IgD-negative memory B cell (primary cell): ENCODE data around the gene HBE1. TPM values are rescaled to one million over a fixed set of nuclear protein-coding genes. Genes with fewer than 3 reads are reported as not detected.

Experiments
- H3K27ac Mint-ChIP-seq, 3 donors: one replicate each; pipeline ENCODE4 v1.8.0; 2020 to 2022; ENCODE audit warnings: mild to moderate bottlenecking in 3 of 3, mixed read lengths in 3 of 3, moderate library complexity in 1 of 3
- H3K27me3 Mint-ChIP-seq: one replicate; pipeline ENCODE4 v1.8.0; 2021; ENCODE audit warnings: mixed read lengths
- H3K36me3 Mint-ChIP-seq: one replicate; pipeline ENCODE4 v1.8.0; 2020; ENCODE audit warnings: mild to moderate bottlenecking, mixed read lengths
- H3K4me1 Mint-ChIP-seq, 3 donors: one replicate each; pipeline ENCODE4 v1.8.0; 2020 to 2022; ENCODE audit warnings: mixed read lengths in 3 of 3, mild to moderate bottlenecking in 1 of 3
- H3K4me3 Mint-ChIP-seq, 4 donors: one replicate each; pipeline ENCODE4 v1.8.0; 2020 to 2022; ENCODE audit warnings: mild to moderate bottlenecking in 4 of 4, mixed read lengths in 4 of 4, moderate library complexity in 3 of 4
- H3K9me3 Mint-ChIP-seq, 3 donors: one replicate each; pipeline ENCODE4 v1.8.0; 2020 to 2021; ENCODE audit warnings: mixed read lengths in 3 of 3, mild to moderate bottlenecking in 1 of 3
- polyA plus RNA-seq: library from polyadenylated mRNA; unstranded; fragments of 300-500 nt; fragmentation: Illumina TruSeq; gene quantifications from one replicate; pipeline ENCODE4 v1.2.3, GENCODE V29; 2021

HBE1 gene
- polyA plus RNA-seq, 1 donor from 2014 or later = not detected

GRCh38 chr11:5289696-5290095 is 20.0 kb upstream of the HBE1 start:
- Mint-ChIP-seq H3K27ac (no peak overlapping the region), H3K9me3 (peaks cover 0 to 3% (median 0%) of the 10 kb centered on the region in 3 donors), H3K4me1 (no peaks in the 10 kb centered on the region), H3K4me3 (no peak overlapping the region), H3K36me3 (no peaks in the 10 kb centered on the region), H3K27me3 (no peaks in the 10 kb centered on the region)

GRCh38 chr11:5288906-5289550 is 19.3 kb upstream of the HBE1 start:
- H3K36me3 Mint-ChIP-seq = no peaks in the 10 kb centered on the region
- H3K4me3 Mint-ChIP-seq = no peak overlapping the region
- H3K27me3 Mint-ChIP-seq = no peaks in the 10 kb centered on the region
- H3K4me1 Mint-ChIP-seq = no peaks in the 10 kb centered on the region
- H3K9me3 Mint-ChIP-seq = peaks cover 0 to 3% (median 0%) of the 10 kb centered on the region in 3 donors
- no peak overlapping the region for H3K27ac Mint-ChIP-seq

- Mint-ChIP-seq H3K4me1 (no peaks in the 10 kb centered on the region), H3K4me3 (no peak overlapping the region), H3K36me3 (no peaks in the 10 kb centered on the region), H3K27me3 (no peaks in the 10 kb centered on the region), H3K9me3 (peaks cover 0 to 2% (median 0%) of the 10 kb centered on the region in 3 donors), H3K27ac (no peak overlapping the region)
These were observed 18.6 kb upstream of the HBE1 start for GRCh38 chr11:5288108-5288905.

GRCh38 chr11:5286901-5287300 is 17.2 kb upstream of the HBE1 start:
- Mint-ChIP-seq H3K4me3 (no peak overlapping the region), H3K4me1 (no peaks in the 10 kb centered on the region), H3K27ac (no peak overlapping the region), H3K9me3 (no peaks in the 10 kb centered on the region), H3K27me3 (no peaks in the 10 kb centered on the region), H3K36me3 (no peaks in the 10 kb centered on the region)

- Mint-ChIP-seq H3K4me1 (no peaks in the 10 kb centered on the region), H3K36me3 (no peaks in the 10 kb centered on the region), H3K27ac (no peak overlapping the region), H3K4me3 (no peak overlapping the region), H3K27me3 (no peaks in the 10 kb centered on the region), H3K9me3 (no peaks in the 10 kb centered on the region)
These were observed 16.6 kb upstream of the HBE1 start for GRCh38 chr11:5286351-5286750.

GRCh38 chr11:5285703-5286340 is 16.1 kb upstream of the HBE1 start:
- Mint-ChIP-seq H3K4me3 (no peak overlapping the region), H3K4me1 (no peaks in the 10 kb centered on the region), H3K27me3 (no peaks in the 10 kb centered on the region), H3K27ac (no peak overlapping the region), H3K36me3 (no peaks in the 10 kb centered on the region), H3K9me3 (no peaks in the 10 kb centered on the region)

GRCh38 chr11:5284637-5285036 is 14.9 kb upstream of the HBE1 start:
- Mint-ChIP-seq H3K27ac (no peak overlapping the region), H3K4me1 (no peaks in the 10 kb centered on the region), H3K27me3 (no peaks in the 10 kb centered on the region), H3K9me3 (no peaks in the 10 kb centered on the region), H3K4me3 (no peak overlapping the region), H3K36me3 (no peaks in the 10 kb centered on the region)

GRCh38 chr11:5283882-5284281 is 14.1 kb upstream of the HBE1 start:
- no peaks in the 10 kb centered on the region for H3K4me1 Mint-ChIP-seq
- no peaks in the 10 kb centered on the region for H3K27me3 Mint-ChIP-seq
- H3K36me3 Mint-ChIP-seq = no peaks in the 10 kb centered on the region
- H3K27ac Mint-ChIP-seq = no peak overlapping the region
- H3K9me3 Mint-ChIP-seq = no peaks in the 10 kb centered on the region
- no peak overlapping the region for H3K4me3 Mint-ChIP-seq

- Mint-ChIP-seq H3K9me3 (no peaks in the 10 kb centered on the region), H3K4me3 (no peak overlapping the region), H3K27ac (no peak overlapping the region), H3K27me3 (no peaks in the 10 kb centered on the region), H3K36me3 (no peaks in the 10 kb centered on the region), H3K4me1 (no peaks in the 10 kb centered on the region)
These were observed 13.3 kb upstream of the HBE1 start for GRCh38 chr11:5283086-5283485.

GRCh38 chr11:5282628-5283027 is 12.9 kb upstream of the HBE1 start:
- no peaks in the 10 kb centered on the region for H3K9me3 Mint-ChIP-seq
- H3K27ac Mint-ChIP-seq = no peak overlapping the region
- H3K36me3 Mint-ChIP-seq = no peaks in the 10 kb centered on the region
- no peaks in the 10 kb centered on the region for H3K4me1 Mint-ChIP-seq
- no peak overlapping the region for H3K4me3 Mint-ChIP-seq
- H3K27me3 Mint-ChIP-seq = no peaks in the 10 kb centered on the region

GRCh38 chr11:5281596-5281995 is 11.9 kb upstream of the HBE1 start:
- Mint-ChIP-seq H3K4me3 (no peak overlapping the region), H3K27ac (no peak overlapping the region), H3K9me3 (no peaks in the 10 kb centered on the region), H3K27me3 (no peaks in the 10 kb centered on the region), H3K4me1 (no peaks in the 10 kb centered on the region), H3K36me3 (no peaks in the 10 kb centered on the region)

- Mint-ChIP-seq H3K27ac (no peak overlapping the region), H3K4me1 (no peaks in the 10 kb centered on the region), H3K4me3 (no peak overlapping the region), H3K9me3 (no peaks in the 10 kb centered on the region), H3K36me3 (no peaks in the 10 kb centered on the region), H3K27me3 (no peaks in the 10 kb centered on the region)
These were observed 10.9 kb upstream of the HBE1 start for GRCh38 chr11:5280582-5281102.

- Mint-ChIP-seq H3K4me3 (no peak overlapping the region), H3K9me3 (peaks cover 0 to 1% (median 0%) of the 10 kb centered on the region in 3 donors), H3K36me3 (no peaks in the 10 kb centered on the region), H3K4me1 (no peaks in the 10 kb centered on the region), H3K27ac (no peak overlapping the region), H3K27me3 (no peaks in the 10 kb centered on the region)
These were observed 9.8 kb upstream of the HBE1 start for GRCh38 chr11:5279471-5280090.

GRCh38 chr11:5277807-5278382 is 8.2 kb upstream of the HBE1 start:
- no peaks in the 10 kb centered on the region for H3K36me3 Mint-ChIP-seq
- H3K4me3 Mint-ChIP-seq = no peak overlapping the region
- no peaks in the 10 kb centered on the region for H3K4me1 Mint-ChIP-seq

GRCh38 chr11:5276697-5277096 is 7.0 kb upstream of the HBE1 start:
- Mint-ChIP-seq H3K4me3 (no peak overlapping the region), H3K27me3 (no peaks in the 10 kb centered on the region), H3K36me3 (no peaks in the 10 kb centered on the region), H3K9me3 (peaks cover 0 to 1% (median 0%) of the 10 kb centered on the region in 3 donors), H3K4me1 (no peaks in the 10 kb centered on the region), H3K27ac (no peak overlapping the region)

More at GRCh38 chr11:5277807-5278382, 8.2 kb upstream of the HBE1 start:
- Mint-ChIP-seq H3K27me3 (no peaks in the 10 kb centered on the region), H3K27ac (no peak overlapping the region), H3K9me3 (peaks cover 0 to 1% (median 0%) of the 10 kb centered on the region in 3 donors)
